K562 (cell line): ENCODE measurements around the gene MAPT. TPM values are rescaled to one million over a fixed set of nuclear protein-coding genes. Genes with fewer than 3 reads are reported as not detected.
A peak's percentile ranks its signal among the peaks of the same experiment; 100 is the strongest.

Source experiments
- ATAC-seq: fragments of 200-7000 bp; cut with Tn5 transposase; 3 replicates; pipeline ENCODE4 v1.9.1; 2020; ENCODE audit warnings: moderate library complexity
- BruUV-seq: library from RNA; stranded (reverse); fragments of 400-500 nt; replicated peaks from 2 replicates; lab custom pipeline; 2021; lab: Mats Ljungman, UMichigan
- CTCF ChIA-PET: fragments of 300-600 bp; formaldehyde crosslinking; extraction: SDS; loops from one replicate; lab custom pipeline; 2021; ENCODE audit warnings: low intra/inter-chr PET ratio; lab: Yijun Ruan, JAX
- POLR2A ChIA-PET: fragments of 300-600, 350-650 bp; sonication (Branson Sonifier 250); formaldehyde crosslinking; extraction: SDS; loops from one replicate; lab custom pipeline; 2021; ENCODE audit warnings: antibody characterized with exemption, inconsistent platforms; lab: Yijun Ruan, JAX
- DNase-seq, 4 experiments: peaks; one replicate each; pipeline versions ENCODE4 v3.0.0 to v3.0.0-alpha.2; 2011 to 2018; ENCODE audit warnings: low spot score in 3 of 4, mixed read lengths in 3 of 4; ENCODE audit errors: extremely low read depth in 1 of 4
- FAIRE-seq: peaks from 2 replicates; lab custom pipeline; 2011; peaks lifted over from hg19 to GRCh38; lab: Jason Lieb, UNC
- H2AFZ ChIP-seq: 2 replicates; pipeline ENCODE4 v1.6.0; 2011; ENCODE audit warnings: low read depth, low read length, control low read depth, inconsistent platforms
- H3K27ac ChIP-seq: fragments of 200-600 bp; 3 replicates; pipeline ENCODE4 v1.8.0; 2011; ENCODE audit warnings: low read depth, mild to moderate bottlenecking, control low read depth, inconsistent platforms, low read length, moderate library complexity, mixed read lengths; ENCODE audit errors: extremely low read depth
- H3K27me3 ChIP-seq, 2 experiments: fragments of 300-600 bp in 1 of 2; 2 replicates in 1 of 2; 3 replicates in 1 of 2; pipeline versions ENCODE4 v1.6.0 to v1.8.0; 2011; ENCODE audit warnings: inconsistent platforms in 2 of 2, low read length in 2 of 2, mild to moderate bottlenecking in 1 of 2, mixed read lengths in 1 of 2, moderate library complexity in 1 of 2; ENCODE audit not compliant: control insufficient read depth in 2 of 2, insufficient read depth in 2 of 2
- H3K36me3 ChIP-seq: fragments of 300-600 bp; 3 replicates; pipeline ENCODE4 v1.8.0; 2011; ENCODE audit warnings: mild to moderate bottlenecking, low read length, inconsistent platforms; ENCODE audit not compliant: control insufficient read depth, insufficient read depth
- H3K4me1 ChIP-seq, 2 experiments: fragments of 200-600 bp in 1 of 2; replicated peaks in 1 of 2; 2 replicates in 1 of 2; 3 replicates in 1 of 2; pipeline versions ENCODE4 v1.5.1 to v1.8.0; 2011; ENCODE audit warnings: inconsistent platforms in 2 of 2, low read length in 2 of 2, mild to moderate bottlenecking in 1 of 2, mixed read lengths in 1 of 2, moderate library complexity in 1 of 2; ENCODE audit not compliant: control insufficient read depth in 2 of 2, insufficient read depth in 2 of 2
- H3K4me2 ChIP-seq: 2 replicates; pipeline ENCODE4 v1.6.1; 2011; ENCODE audit warnings: low read length, control low read depth, inconsistent platforms, mixed read lengths; ENCODE audit not compliant: insufficient read depth
- H3K4me3 ChIP-seq: fragments of 200-600 bp; sonication (generic), shearing (Covaris generic); 2 replicates; pipeline ENCODE4 v1.5.1; 2016; ENCODE audit warnings: control low read depth, inconsistent platforms
- H3K79me2 ChIP-seq: fragments of 200-600 bp; 3 replicates; pipeline ENCODE4 v1.8.0; 2011; ENCODE audit warnings: low read length, inconsistent platforms; ENCODE audit not compliant: control insufficient read depth, insufficient read depth
- H3K9ac ChIP-seq, 2 experiments: 2 replicates each; pipeline versions ENCODE4 v1.6.0 to v1.6.1; 2011; ENCODE audit warnings: low read depth in 2 of 2, low read length in 2 of 2, control low read depth in 1 of 2, inconsistent platforms in 1 of 2, mild to moderate bottlenecking in 1 of 2, mixed read lengths in 1 of 2; ENCODE audit not compliant: insufficient read depth in 1 of 2
- H3K9me1 ChIP-seq: one replicate; pipeline ENCODE4 v1.6.0; 2011; ENCODE audit warnings: inconsistent platforms, mild to moderate bottlenecking, low read length, moderate library complexity; ENCODE audit not compliant: control insufficient read depth, insufficient read depth
- H3K9me3 ChIP-seq: replicated peaks from 2 replicates; pipeline ENCODE4 v1.5.1; 2011; ENCODE audit warnings: low read depth, low read length, inconsistent platforms; ENCODE audit not compliant: control insufficient read depth, insufficient read depth
- H4K20me1 ChIP-seq: replicated peaks from 2 replicates; pipeline ENCODE4 v1.6.1; 2011; ENCODE audit warnings: low read length, inconsistent platforms, mixed read lengths; ENCODE audit not compliant: control insufficient read depth, insufficient read depth
- BCOR ChIP-seq: fragments of 450-650 bp; IDR thresholded peaks from 2 replicates; pipeline ENCODE4 v1.6.1; 2016
- CBFA2T2 ChIP-seq: fragments of 450-650 bp; conservative IDR thresholded peaks from 2 replicates; pipeline ENCODE4 v1.6.1; 2017; ENCODE audit warnings: mild to moderate bottlenecking
- CREB1 ChIP-seq, 2 experiments: sonication (generic) in 1 of 2; formaldehyde crosslinking in 1 of 2; IDR thresholded peaks; 2 replicates each; pipeline versions ENCODE4 v1.6.1 to v1.8.0; 2012 to 2022; ENCODE audit warnings: inconsistent platforms in 1 of 2, mild to moderate bottlenecking in 1 of 2, missing genetic modification reagents in 1 of 2, moderate library complexity in 1 of 2
- GTF3C2 ChIP-seq: IDR thresholded peaks from 3 replicates; pipeline ENCODE4 v1.6.1; 2011; ENCODE audit warnings: borderline replicate concordance, mild to moderate bottlenecking, moderate library complexity; ENCODE audit not compliant: insufficient read length; ENCODE audit errors: extremely low read depth
- HOMEZ ChIP-seq: fragments of 250-450 bp; sonication (Bioruptor Pico); IDR thresholded peaks from 2 replicates; pipeline ENCODE4 v1.4.0; 2020; ENCODE audit warnings: mild to moderate bottlenecking, moderate library complexity
- NFATC3 ChIP-seq: fragments of 450-650 bp; IDR thresholded peaks from 2 replicates; pipeline ENCODE4 v1.6.1; 2017; ENCODE audit warnings: mild to moderate bottlenecking
- NR3C1 ChIP-seq: sonication (generic); formaldehyde crosslinking; IDR thresholded peaks from 2 replicates; pipeline ENCODE4 v1.8.1; 2022; ENCODE audit warnings: missing genetic modification reagents
- RBM14 ChIP-seq: fragments of 200-400 bp; formaldehyde crosslinking; IDR thresholded peaks from 2 replicates; pipeline ENCODE4 v1.6.1; 2018; ENCODE audit warnings: low read depth, mild to moderate bottlenecking, low read length, moderate library complexity, borderline replicate concordance; ENCODE audit not compliant: insufficient read depth
- SP1 ChIP-seq: sonication (generic); formaldehyde crosslinking; IDR thresholded peaks from 2 replicates; pipeline ENCODE4 v1.8.1; 2022; ENCODE audit warnings: mild to moderate bottlenecking, missing genetic modification reagents
- SREBF1 ChIP-seq: fragments of 150-350 bp; IDR thresholded peaks from 2 replicates; pipeline ENCODE4 v1.6.1; 2014; ENCODE audit warnings: antibody characterized with exemption, low read depth, low read length, borderline replicate concordance
- TAF15 ChIP-seq: fragments of 200-400 bp; formaldehyde crosslinking; IDR thresholded peaks from 2 replicates; pipeline ENCODE4 v1.6.1; 2017; ENCODE audit warnings: mild to moderate bottlenecking, low read depth, low read length, moderate library complexity
- ZFP36 ChIP-seq: fragments of 150-350 bp; IDR thresholded peaks from 2 replicates; pipeline ENCODE4 v1.6.1; 2018; ENCODE audit warnings: low read length, low read depth; ENCODE audit not compliant: partially characterized antibody
- ZNF174 ChIP-seq: fragments of 250-450 bp; sonication (Bioruptor Pico); IDR thresholded peaks from 2 replicates; pipeline ENCODE4 v1.4.0; 2020; ENCODE audit warnings: mild to moderate bottlenecking
- ZNF445 ChIP-seq: fragments of 250-450 bp; sonication (Bioruptor Pico); IDR thresholded peaks from 2 replicates; pipeline ENCODE4 v1.4.0; 2020; ENCODE audit warnings: low read depth, mild to moderate bottlenecking, moderate library complexity
- ZNF668 ChIP-seq: fragments of 250-450 bp; sonication (Bioruptor Pico); IDR thresholded peaks from 2 replicates; pipeline ENCODE4 v1.8.0; 2022; ENCODE audit warnings: mild to moderate bottlenecking, inconsistent platforms
- WGBS: fragments of 100-300 bp; shearing (Covaris generic); methylation state at CpG from one replicate; pipeline ENCODE4 v1.1.6; 2016; ENCODE audit warnings: low coverage, mixed read lengths; ENCODE audit not compliant: insufficient coverage; ENCODE audit errors: missing lambda C conversion rate; 5-methylcytosine and 5-hydroxymethylcytosine counted together
- in situ Hi-C: fragments of 300-500 bp; cut with MboI; formaldehyde crosslinking; loops from 4 replicates; pipeline ENCODE4 v1.15.0; 2018; ENCODE audit warnings: inconsistent platforms, mixed read lengths
- intact Hi-C: fragments of 100-400 bp; cut with micrococcal nuclease; formaldehyde crosslinking; loops from 2 replicates; pipeline ENCODE4 v1.14.2; 2022
- polyA plus RNA-seq, 8 experiments: library from polyadenylated mRNA; depleted of rRNA in 4 of 8; stranded (reverse) in 5 of 8; unstranded in 3 of 8; fragments of >200 nt; fragmentation: Nextera tagmentation in 2 of 8; fragmentation: Illumina TruSeq in 1 of 8; extraction: Ambion mirVana in 2 of 8; extraction: Trizol in 1 of 8; gene quantifications; 2 replicates each; pipeline versions ENCODE4 v1.2.1 to v1.2.3, GENCODE V29; 2011 to 2014; ENCODE audit warnings: inconsistent platforms in 1 of 8, missing spikeins in 1 of 8
- total RNA-seq, 7 experiments: library from RNA; depleted of rRNA in 6 of 7; stranded (reverse); fragments of >200 nt in 6 of 7; fragmentation: Illumina TruSeq in 2 of 7; extraction: Trizol in 2 of 7; gene quantifications; 2 replicates each; pipeline versions ENCODE4 v1.2.1 to v1.2.3, GENCODE V29; 2011 to 2021; ENCODE audit warnings: low replicate concordance in 1 of 7
- TF ChIP-seq, protein P1 (sequence below): fragments of 250-450 bp; sonication (Bioruptor Pico); IDR thresholded peaks from 2 replicates; pipeline ENCODE4 v1.8.0; 2021; ENCODE audit warnings: borderline replicate concordance, mild to moderate bottlenecking, moderate library complexity; ENCODE audit not compliant: poor library complexity, severe bottlenecking

Gene MAPT
- total and polyA plus RNA-seq, 9 of the 15 experiments (the other 6 are each of a cell fraction or from before 2014, with no cell fraction given), result 0.04 to 1.1 (median 0.36) TPM

GRCh38 chr17:45851464-45851863 lies 42.9 kb upstream of the MAPT start (continued):
- TF ChIP-seq, protein P1, sequence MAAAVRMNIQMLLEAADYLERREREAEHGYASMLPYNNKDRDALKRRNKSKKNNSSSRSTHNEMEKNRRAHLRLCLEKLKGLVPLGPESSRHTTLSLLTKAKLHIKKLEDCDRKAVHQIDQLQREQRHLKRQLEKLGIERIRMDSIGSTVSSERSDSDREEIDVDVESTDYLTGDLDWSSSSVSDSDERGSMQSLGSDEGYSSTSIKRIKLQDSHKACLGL (CRISPR knock-in tag), result no peak
- TF ChIP-seq RBM14 (no peak), GTF3C2 (no peak), NFATC3 (no peak), ZNF445 (CRISPR knock-in tag) (no peak)

GRCh38 chr17:45851873-45852272 lies 42.5 kb upstream of the MAPT start:
- ATAC-seq (no peak), DNase-seq (no peak), FAIRE-seq (no peak)
- no peak overlapping the region for H3K4me3 ChIP-seq
- no peak overlapping the region for H3K9ac ChIP-seq
- H3K9me1 ChIP-seq, result no peaks in the 10 kb centered on the region
- no peak overlapping the region for H2AFZ ChIP-seq
- 8% methylated on average over 1 of the region's 1 CpG for WGBS
- POLR2A ChIA-PET, result interaction anchor here (0.6 to 1.5 kb wide), 4 partner anchors 17 to 703 kb away, joined by 3 to 5 read pairs (median 4); no protein-coding TSS in a partner anchor
- intact Hi-C loops, result loop anchor here (1.0 to 10.0 kb wide), 2 partner anchors 212 to 457 kb away; no protein-coding TSS in a partner anchor
- BruUV-seq, result no TSS peak
- no peaks in the 10 kb centered on the region for H3K9me3 ChIP-seq
- no peaks in the 10 kb centered on the region for H3K79me2 ChIP-seq
- no peaks in the 10 kb centered on the region for H4K20me1 ChIP-seq
- peaks cover under 1 to 36% of the 10 kb centered on the region in 2 experiments; a peak in 2 of 5 replicates for H3K27me3 ChIP-seq
- in situ Hi-C loops, result no loop called here
- H3K27ac ChIP-seq, result no peak overlapping the region
- CTCF ChIA-PET, result interaction anchor here (1.1 to 1.9 kb wide), 2 partner anchors 20 to 212 kb away, joined by 4 to 5 read pairs; no protein-coding TSS in a partner anchor
- H3K4me2 ChIP-seq, result no peak overlapping the region
- peaks cover 0 to 9% of the 10 kb centered on the region in 2 experiments; a peak in 2 of 5 replicates for H3K4me1 ChIP-seq
- H3K36me3 ChIP-seq, result no peaks in the 10 kb centered on the region
- no peak for TF ChIP-seq TAF15
- no peak for TF ChIP-seq NR3C1 (CRISPR knock-in tag)
- no peak for TF ChIP-seq ZNF174
- no peak for TF ChIP-seq ZNF668 (CRISPR knock-in tag)
- no peak for TF ChIP-seq CBFA2T2
- TF ChIP-seq CREB1 (IDR thresholded peaks at IDR 0.05), result no peak
- no peak for TF ChIP-seq CREB1 (CRISPR knock-in tag; IDR thresholded peaks at IDR 0.05)
- TF ChIP-seq ZFP36, result peak; percentile 69
- TF ChIP-seq SREBF1, result no peak
- 0 out of 2 replicates have a peak, but pooled peaks have one; percentile 21 for TF ChIP-seq BCOR
- no peak for TF ChIP-seq SP1 (CRISPR knock-in tag)
- no peak for TF ChIP-seq HOMEZ (CRISPR knock-in tag)
